Measurements from ENCODE around the gene GRID2IP. TPM values are rescaled to one million over a fixed set of nuclear protein-coding genes. Genes with fewer than 3 reads are reported as not detected.

GRID2IP gene
- polyA plus RNA-seq, 1 donor (not counting 4 experiments of a cell fraction or from before 2014, with no cell fraction given): 0.04 TPM

- no peaks in the 10 kb centered on the region for H3K27me3 ChIP-seq (ENCODE audit: control insufficient read depth, extremely low read depth, insufficient read depth, low read length)
- no peak overlapping the region for H3K9ac ChIP-seq (ENCODE audit: control insufficient read depth, extremely low read depth, insufficient read depth, low read length)
- no peaks in the 10 kb centered on the region for H3K79me2 ChIP-seq (ENCODE audit: control insufficient read depth, insufficient read depth, low read length)
- no peaks in the 10 kb centered on the region for H4K20me1 ChIP-seq (ENCODE audit: control insufficient read depth, extremely low read depth, insufficient read depth, low read length)
- H3K4me3 ChIP-seq (ENCODE audit: control insufficient read depth in 2 of 3, extremely low read depth in 1 of 3, insufficient read depth in 2 of 3, low read depth in 1 of 3, low read length in 3 of 3): peak overlapping the region in 1 of 3 experiments; percentile 15
- dilution Hi-C loops (cut with MboI; ENCODE audit: extremely low pct_ligation_motif_present, low sequenced_read_pairs): no loop called here
- H3K9me3 ChIP-seq (ENCODE audit: control insufficient read depth, low read depth, low read length): no peaks in the 10 kb centered on the region
- peak overlapping the region; percentile 27 for H3K4me2 ChIP-seq (ENCODE audit: control insufficient read depth, extremely low read depth, insufficient read depth, low read depth, low read length)
- TF ChIP-seq EZH2 (IDR thresholded peaks at IDR 0.05; ENCODE audit: low read length) (no peak), CTCF (optimal IDR thresholded peaks at IDR 0.05 in 1 of 3, IDR thresholded peaks at IDR 0.05 in 1 of 3, conservative IDR thresholded peaks at IDR 0.05 in 1 of 3; ENCODE audit: extremely low read depth in 1 of 3, insufficient read depth in 2 of 3, low read length in 3 of 3) (no peak)
- no peaks in the 10 kb centered on the region for H3K4me1 ChIP-seq (ENCODE audit: control insufficient read depth, extremely low read depth, insufficient read depth, low read length)
- peaks cover 2 to 4% of the 10 kb centered on the region in 2 experiments for H3K36me3 ChIP-seq (ENCODE audit: control insufficient read depth in 2 of 2, extremely low read depth in 1 of 2, insufficient read depth in 2 of 2, low read length in 2 of 2)
- H2AFZ ChIP-seq (ENCODE audit: control insufficient read depth, low read length): no peak overlapping the region
- no peak overlapping the region for H3K27ac ChIP-seq (ENCODE audit: control insufficient read depth, insufficient read depth, low read length)
- H3K9me1 ChIP-seq (ENCODE audit: control insufficient read depth, extremely low read depth, insufficient read depth, low read length): no peaks in the 10 kb centered on the region
- no peak for FAIRE-seq
- DNase-seq (ENCODE audit: low read depth, low spot score): no peak
These were observed 25.0 kb upstream of the GRID2IP start for GRCh38 chr7:6576024-6576866.

GRCh38 chr7:6575281-6576023 lies 24.2 kb upstream of the GRID2IP start:
- Histone ChIP-seq H3K4me3 (ENCODE audit: control insufficient read depth in 2 of 3, extremely low read depth in 1 of 3, insufficient read depth in 2 of 3, low read depth in 1 of 3, low read length in 3 of 3) (no peak overlapping the region), H3K9me3 (ENCODE audit: control insufficient read depth, low read depth, low read length) (no peaks in the 10 kb centered on the region), H3K9me1 (ENCODE audit: control insufficient read depth, extremely low read depth, insufficient read depth, low read length) (no peaks in the 10 kb centered on the region), H4K20me1 (ENCODE audit: control insufficient read depth, extremely low read depth, insufficient read depth, low read length) (no peaks in the 10 kb centered on the region), H2AFZ (ENCODE audit: control insufficient read depth, low read length) (no peak overlapping the region), H3K27ac (ENCODE audit: control insufficient read depth, insufficient read depth, low read length) (no peak overlapping the region), H3K79me2 (ENCODE audit: control insufficient read depth, insufficient read depth, low read length) (no peaks in the 10 kb centered on the region), H3K36me3 (ENCODE audit: control insufficient read depth in 2 of 2, extremely low read depth in 1 of 2, insufficient read depth in 2 of 2, low read length in 2 of 2) (peaks cover 2 to 4% of the 10 kb centered on the region in 2 experiments), H3K4me1 (ENCODE audit: control insufficient read depth, extremely low read depth, insufficient read depth, low read length) (no peaks in the 10 kb centered on the region), H3K9ac (ENCODE audit: control insufficient read depth, extremely low read depth, insufficient read depth, low read length) (no peak overlapping the region), H3K4me2 (ENCODE audit: control insufficient read depth, extremely low read depth, insufficient read depth, low read depth, low read length) (no peak overlapping the region), H3K27me3 (ENCODE audit: control insufficient read depth, extremely low read depth, insufficient read depth, low read length) (no peaks in the 10 kb centered on the region)
- FAIRE-seq: no peak
- no peak for DNase-seq (ENCODE audit: low read depth, low spot score)
- dilution Hi-C loops (cut with MboI; ENCODE audit: extremely low pct_ligation_motif_present, low sequenced_read_pairs): no loop called here
- TF ChIP-seq EZH2 (IDR thresholded peaks at IDR 0.05; ENCODE audit: low read length): no peak
- TF ChIP-seq CTCF (optimal IDR thresholded peaks at IDR 0.05 in 1 of 3, IDR thresholded peaks at IDR 0.05 in 1 of 3, conservative IDR thresholded peaks at IDR 0.05 in 1 of 3; ENCODE audit: extremely low read depth in 1 of 3, insufficient read depth in 2 of 3, low read length in 3 of 3): no peak

All from keratinocyte (primary cell).